ENCODE measurements around the gene SNX8. TPM values are rescaled to one million over a fixed set of nuclear protein-coding genes. Genes with fewer than 3 reads are reported as not detected.
A peak's percentile ranks its signal among the peaks of the same experiment; 100 is the strongest.

SNX8 gene
- total RNA-seq, 1 donor from 2014 or later: 12.9 TPM

- no peak for TF ChIP-seq CTCF (IDR thresholded peaks at IDR 0.05; ENCODE audit: insufficient read depth, low read length, severe bottlenecking)
- Histone ChIP-seq H3K36me3 (ENCODE audit: control insufficient read depth, insufficient read depth, low read length) (no peaks in the 10 kb centered on the region), H3K4me3 (ENCODE audit: low read depth, low read length) (no peak overlapping the region), H3K27me3 (ENCODE audit: control insufficient read depth, insufficient read depth, low read length) (no peaks in the 10 kb centered on the region)
- no peak for FAIRE-seq
- no peak for DNase-seq (ENCODE audit: low read depth)
Measured at GRCh38 chr7:2249744-2250323, 64.4 kb downstream of the SNX8 start.

- no peaks in the 10 kb centered on the region for H3K27me3 ChIP-seq (ENCODE audit: control insufficient read depth, insufficient read depth, low read length)
- no peak for TF ChIP-seq CTCF (IDR thresholded peaks at IDR 0.05; ENCODE audit: insufficient read depth, low read length, severe bottlenecking)
- FAIRE-seq: no peak
- H3K36me3 ChIP-seq (ENCODE audit: control insufficient read depth, insufficient read depth, low read length): no peaks in the 10 kb centered on the region
- no peak overlapping the region for H3K4me3 ChIP-seq (ENCODE audit: low read depth, low read length)
- DNase-seq (ENCODE audit: low read depth): peak; percentile 54
Measured at GRCh38 chr7:2248984-2249694, 65.1 kb downstream of the SNX8 start.

GRCh38 chr7:2247141-2247995 is 66.9 kb downstream of the SNX8 start:
- peak; percentile 71 for TF ChIP-seq CTCF (IDR thresholded peaks at IDR 0.05; ENCODE audit: insufficient read depth, low read length, severe bottlenecking)
- Histone ChIP-seq H3K4me3 (ENCODE audit: low read depth, low read length) (no peak overlapping the region), H3K27me3 (ENCODE audit: control insufficient read depth, insufficient read depth, low read length) (no peaks in the 10 kb centered on the region), H3K36me3 (ENCODE audit: control insufficient read depth, insufficient read depth, low read length) (no peaks in the 10 kb centered on the region)
- DNase-seq (ENCODE audit: low read depth) (no peak), FAIRE-seq (no peak)

- TF ChIP-seq CTCF (IDR thresholded peaks at IDR 0.05; ENCODE audit: insufficient read depth, low read length, severe bottlenecking): no peak
- H3K36me3 ChIP-seq (ENCODE audit: control insufficient read depth, insufficient read depth, low read length): no peaks in the 10 kb centered on the region
- H3K4me3 ChIP-seq (ENCODE audit: low read depth, low read length): no peak overlapping the region
- no peaks in the 10 kb centered on the region for H3K27me3 ChIP-seq (ENCODE audit: control insufficient read depth, insufficient read depth, low read length)
- DNase-seq (ENCODE audit: low read depth) (no peak), FAIRE-seq (no peak)
Measured at GRCh38 chr7:2245883-2246675, 68.2 kb downstream of the SNX8 start.

GRCh38 chr7:2244404-2244995 is 69.7 kb downstream of the SNX8 start:
- Histone ChIP-seq H3K27me3 (ENCODE audit: control insufficient read depth, insufficient read depth, low read length) (no peaks in the 10 kb centered on the region), H3K4me3 (ENCODE audit: low read depth, low read length) (no peak overlapping the region), H3K36me3 (ENCODE audit: control insufficient read depth, insufficient read depth, low read length) (no peaks in the 10 kb centered on the region)
- DNase-seq (ENCODE audit: low read depth) (no peak), FAIRE-seq (no peak)
- no peak for TF ChIP-seq CTCF (IDR thresholded peaks at IDR 0.05; ENCODE audit: insufficient read depth, low read length, severe bottlenecking)

Measured in bronchial epithelial cell (primary cell).